Activated CD4-positive, alpha-beta memory T cell treated with anti-CD3 and anti-CD28 coated beads for 36 hours (primary cell): ENCODE results near the gene MPPE1. TPM values are rescaled to one million over a fixed set of nuclear protein-coding genes. Genes with fewer than 3 reads are reported as not detected.
"Not testable (repeated sequence)": the region's sequence is repeated elsewhere in the genome, so short reads cannot be mapped to it uniquely, and the experiment has no call there.

Experiments
- CTCF ChIA-PET: fragments of 350-600 bp; sonication (Branson Sonifier 250); formaldehyde crosslinking; loops from one replicate; lab custom pipeline; 2021; ENCODE audit warnings: antibody characterized with exemption, inconsistent platforms; lab: Charles Lee
- POLR2A ChIA-PET: fragments of 350-600 bp; sonication (Branson Sonifier 250); formaldehyde crosslinking; loops from one replicate; lab custom pipeline; 2021; ENCODE audit warnings: antibody characterized with exemption; lab: Charles Lee
- DNase-seq: peaks from one replicate; pipeline ENCODE4 v3.0.0-alpha.2; 2020
- H3K27ac Mint-ChIP-seq: one replicate; pipeline ENCODE4 v1.8.0; 2021; ENCODE audit warnings: mixed read lengths
- H3K27me3 Mint-ChIP-seq: one replicate; pipeline ENCODE4 v1.8.0; 2021; ENCODE audit warnings: mixed read lengths
- H3K36me3 Mint-ChIP-seq: one replicate; pipeline ENCODE4 v1.8.0; 2021; ENCODE audit warnings: mixed read lengths
- H3K4me1 Mint-ChIP-seq: one replicate; pipeline ENCODE4 v1.8.0; 2021; ENCODE audit warnings: low read depth, mixed read lengths
- H3K4me3 Mint-ChIP-seq: one replicate; pipeline ENCODE4 v1.8.0; 2021; ENCODE audit warnings: mild to moderate bottlenecking, mixed read lengths
- H3K9me3 Mint-ChIP-seq: one replicate; pipeline ENCODE4 v1.8.0; 2021; ENCODE audit warnings: mixed read lengths
- intact Hi-C: fragments of 100-400 bp; cut with micrococcal nuclease; formaldehyde crosslinking; loops from one replicate; pipeline ENCODE4 v1.15.1; 2023
- total RNA-seq, 2 experiments: library from RNA; stranded (reverse); gene quantifications; one replicate each; pipeline ENCODE4 v1.2.3, GENCODE V29; 2021

The MPPE1 gene
- total RNA-seq, 2 experiments from 2014 or later: 34.0 to 35.4 TPM

GRCh38 chr18:11892438-11892837, 15.7 kb downstream of the MPPE1 start:
- DNase-seq, H3K4me3 Mint-ChIP-seq, H3K27me3 Mint-ChIP-seq, intact Hi-C loops, H3K27ac Mint-ChIP-seq, POLR2A ChIA-PET, H3K4me1 Mint-ChIP-seq, H3K9me3 Mint-ChIP-seq, CTCF ChIA-PET: not testable (repeated sequence)
- peaks cover 40% of the 10 kb centered on the region for H3K36me3 Mint-ChIP-seq

GRCh38 chr18:11891737-11892136, 16.4 kb downstream of the MPPE1 start:
- Mint-ChIP-seq H3K36me3 (peaks cover 38% of the 10 kb centered on the region), H3K4me3 (no peak overlapping the region), H3K27me3 (no peaks in the 10 kb centered on the region), H3K27ac (no peak overlapping the region), H3K9me3 (no peaks in the 10 kb centered on the region), H3K4me1 (peaks cover 9% of the 10 kb centered on the region)
- POLR2A ChIA-PET: no interaction called here
- CTCF ChIA-PET: no interaction called here
- intact Hi-C loops: no loop called here
- no peak for DNase-seq

- no peaks in the 10 kb centered on the region for H3K9me3 Mint-ChIP-seq
- peaks cover 9% of the 10 kb centered on the region for H3K4me1 Mint-ChIP-seq
- peaks cover 41% of the 10 kb centered on the region for H3K36me3 Mint-ChIP-seq
- no peak for DNase-seq
- no peaks in the 10 kb centered on the region for H3K27me3 Mint-ChIP-seq
- H3K4me3 Mint-ChIP-seq: no peak overlapping the region
- CTCF ChIA-PET: interaction anchor here (0.6 to 1.5 kb wide), 3 partner anchors 9 to 156 kb away, joined by 4 read pairs; no protein-coding TSS in a partner anchor
- no peak overlapping the region for H3K27ac Mint-ChIP-seq
- intact Hi-C loops: no loop called here
- POLR2A ChIA-PET: no interaction called here
Observed at GRCh38 chr18:11889284-11889683, 18.8 kb downstream of the MPPE1 start.

- no peaks in the 10 kb centered on the region for H3K9me3 Mint-ChIP-seq
- no peaks in the 10 kb centered on the region for H3K27me3 Mint-ChIP-seq
- peaks cover 9% of the 10 kb centered on the region for H3K4me1 Mint-ChIP-seq
- H3K27ac Mint-ChIP-seq: no peak overlapping the region
- peaks cover 40% of the 10 kb centered on the region for H3K36me3 Mint-ChIP-seq
- H3K4me3 Mint-ChIP-seq: no peak overlapping the region
- intact Hi-C loops: no loop called here
- DNase-seq: no peak
- ChIA-PET CTCF (interaction anchor here (1.1 to 1.5 kb wide), 2 partner anchors 49 to 156 kb away, joined by 4 read pairs; no protein-coding TSS in a partner anchor), POLR2A (no interaction called here)
Observed at GRCh38 chr18:11888726-11889125, 19.4 kb downstream of the MPPE1 start.

GRCh38 chr18:11887328-11888128, 20.6 kb downstream of the MPPE1 start:
- no peaks in the 10 kb centered on the region for H3K9me3 Mint-ChIP-seq
- intact Hi-C loops: no loop called here
- no peak for DNase-seq
- peaks cover 35% of the 10 kb centered on the region for H3K36me3 Mint-ChIP-seq
- H3K27me3 Mint-ChIP-seq: no peaks in the 10 kb centered on the region
- ChIA-PET POLR2A (no interaction called here), CTCF (interaction anchor here (1.0 to 1.5 kb wide), 2 partner anchors 9 to 50 kb away, joined by 3 to 4 read pairs; no protein-coding TSS in a partner anchor)
- H3K27ac Mint-ChIP-seq: no peak overlapping the region
- H3K4me3 Mint-ChIP-seq: no peak overlapping the region
- peaks cover 9% of the 10 kb centered on the region for H3K4me1 Mint-ChIP-seq

- Mint-ChIP-seq H3K36me3 (peaks cover 34% of the 10 kb centered on the region), H3K4me3 (no peak overlapping the region)
Observed at GRCh38 chr18:11886577-11887110, 21.5 kb downstream of the MPPE1 start.

GRCh38 chr18:11885278-11885947, 22.7 kb downstream of the MPPE1 start:
- Mint-ChIP-seq H3K36me3 (peaks cover 32% of the 10 kb centered on the region), H3K4me1 (peaks cover 9% of the 10 kb centered on the region), H3K27ac (no peak overlapping the region), H3K4me3 (no peak overlapping the region), H3K27me3 (no peaks in the 10 kb centered on the region), H3K9me3 (no peaks in the 10 kb centered on the region)
- DNase-seq: no peak
- ChIA-PET POLR2A (no interaction called here), CTCF (no interaction called here)
- intact Hi-C loops: no loop called here

More at GRCh38 chr18:11886577-11887110, 21.5 kb downstream of the MPPE1 start:
- Mint-ChIP-seq H3K4me1 (peaks cover 9% of the 10 kb centered on the region), H3K9me3 (no peaks in the 10 kb centered on the region), H3K27ac (no peak overlapping the region), H3K27me3 (no peaks in the 10 kb centered on the region)
- CTCF ChIA-PET: interaction anchor here (1.0 kb wide), 1 partner anchor 9 kb away, joined by 3 read pairs; no protein-coding TSS in a partner anchor
- DNase-seq: no peak
- intact Hi-C loops: no loop called here
- POLR2A ChIA-PET: no interaction called here

- intact Hi-C loops: no loop called here
- Mint-ChIP-seq H3K4me3 (no peak overlapping the region), H3K27ac (no peak overlapping the region), H3K27me3 (no peaks in the 10 kb centered on the region), H3K36me3 (peaks cover 28% of the 10 kb centered on the region), H3K9me3 (no peaks in the 10 kb centered on the region), H3K4me1 (peaks cover 9% of the 10 kb centered on the region)
- DNase-seq: no peak
- ChIA-PET CTCF (no interaction called here), POLR2A (no interaction called here)
Observed at GRCh38 chr18:11884396-11885030, 23.6 kb downstream of the MPPE1 start.

- intact Hi-C loops: no loop called here
- no peaks in the 10 kb centered on the region for H3K27me3 Mint-ChIP-seq
- H3K36me3 Mint-ChIP-seq: peaks cover 28% of the 10 kb centered on the region
- peaks cover 9% of the 10 kb centered on the region for H3K4me1 Mint-ChIP-seq
- ChIA-PET POLR2A (no interaction called here), CTCF (no interaction called here)
- DNase-seq: no peak
- no peaks in the 10 kb centered on the region for H3K9me3 Mint-ChIP-seq
- H3K27ac Mint-ChIP-seq: no peak overlapping the region
- no peak overlapping the region for H3K4me3 Mint-ChIP-seq
Observed at GRCh38 chr18:11883153-11883552, 25.0 kb downstream of the MPPE1 start.

- Mint-ChIP-seq H3K9me3 (no peaks in the 10 kb centered on the region), H3K4me3 (no peak overlapping the region), H3K36me3 (peaks cover 28% of the 10 kb centered on the region), H3K4me1 (peaks cover 6% of the 10 kb centered on the region), H3K27ac (no peak overlapping the region), H3K27me3 (no peaks in the 10 kb centered on the region)
- POLR2A ChIA-PET: no interaction called here
- intact Hi-C loops: no loop called here
- CTCF ChIA-PET: no interaction called here
- no peak for DNase-seq
Observed at GRCh38 chr18:11882636-11883035, 25.5 kb downstream of the MPPE1 start.

- POLR2A ChIA-PET: no interaction called here
- H3K4me3 Mint-ChIP-seq: no peak overlapping the region
- H3K36me3 Mint-ChIP-seq: peaks cover 19% of the 10 kb centered on the region
- no peaks in the 10 kb centered on the region for H3K4me1 Mint-ChIP-seq
- DNase-seq: no peak
- no peak overlapping the region for H3K27ac Mint-ChIP-seq
- CTCF ChIA-PET: no interaction called here
- no peaks in the 10 kb centered on the region for H3K27me3 Mint-ChIP-seq
- H3K9me3 Mint-ChIP-seq: peaks cover 2% of the 10 kb centered on the region
- intact Hi-C loops: no loop called here
Observed at GRCh38 chr18:11880586-11881304, 27.4 kb downstream of the MPPE1 start.
